ENCODE measurements around the gene ZBTB18. TPM values are rescaled to one million over a fixed set of nuclear protein-coding genes. Genes with fewer than 3 reads are reported as not detected.

Gene ZBTB18
- total RNA-seq, 1 donor from 2014 or later: 30.1 TPM

- no peak overlapping the region for H3K27ac ChIP-seq
- no peak overlapping the region for H2AFZ ChIP-seq (replicated peaks)
- Mint-ChIP-seq H3K36me3 (no peaks in the 10 kb centered on the region), H3K27ac (no peak overlapping the region), H3K4me1 (peaks cover 3% of the 10 kb centered on the region), H3K27me3 (ENCODE audit: insufficient read depth, low read depth) (peaks cover 3% of the 10 kb centered on the region), H3K9me3 (peaks cover 8% of the 10 kb centered on the region), H3K4me3 (no peak overlapping the region)
- H4K20me1 ChIP-seq (ENCODE audit: low read depth): no peaks in the 10 kb centered on the region
- no peaks in the 10 kb centered on the region for H3K27me3 ChIP-seq
- H3K4me2 ChIP-seq: no peak overlapping the region
- TF ChIP-seq, protein P1, sequence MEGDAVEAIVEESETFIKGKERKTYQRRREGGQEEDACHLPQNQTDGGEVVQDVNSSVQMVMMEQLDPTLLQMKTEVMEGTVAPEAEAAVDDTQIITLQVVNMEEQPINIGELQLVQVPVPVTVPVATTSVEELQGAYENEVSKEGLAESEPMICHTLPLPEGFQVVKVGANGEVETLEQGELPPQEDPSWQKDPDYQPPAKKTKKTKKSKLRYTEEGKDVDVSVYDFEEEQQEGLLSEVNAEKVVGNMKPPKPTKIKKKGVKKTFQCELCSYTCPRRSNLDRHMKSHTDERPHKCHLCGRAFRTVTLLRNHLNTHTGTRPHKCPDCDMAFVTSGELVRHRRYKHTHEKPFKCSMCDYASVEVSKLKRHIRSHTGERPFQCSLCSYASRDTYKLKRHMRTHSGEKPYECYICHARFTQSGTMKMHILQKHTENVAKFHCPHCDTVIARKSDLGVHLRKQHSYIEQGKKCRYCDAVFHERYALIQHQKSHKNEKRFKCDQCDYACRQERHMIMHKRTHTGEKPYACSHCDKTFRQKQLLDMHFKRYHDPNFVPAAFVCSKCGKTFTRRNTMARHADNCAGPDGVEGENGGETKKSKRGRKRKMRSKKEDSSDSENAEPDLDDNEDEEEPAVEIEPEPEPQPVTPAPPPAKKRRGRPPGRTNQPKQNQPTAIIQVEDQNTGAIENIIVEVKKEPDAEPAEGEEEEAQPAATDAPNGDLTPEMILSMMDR (IDR thresholded peaks at IDR 0.05): no peak
- TF ChIP-seq EZH2 (IDR thresholded peaks at IDR 0.05) (no peak), EZH2phosphoT487 (IDR thresholded peaks at IDR 0.05) (no peak)
- H3K4me3 ChIP-seq: no peak overlapping the region
- no peaks in the 10 kb centered on the region for H3K9me3 ChIP-seq (ENCODE audit: low read depth)
- H3K79me2 ChIP-seq (ENCODE audit: low read depth): no peaks in the 10 kb centered on the region
- no peaks in the 10 kb centered on the region for H3K4me1 ChIP-seq
- H3K36me3 ChIP-seq: no peaks in the 10 kb centered on the region
- H3K9ac ChIP-seq: no peak overlapping the region
- H3F3A ChIP-seq (ENCODE audit: low read depth): no peaks in the 10 kb centered on the region
- DNase-seq (ENCODE audit: low spot score): no peak
Measured at GRCh38 chr1:244028701-244029100, 22.4 kb upstream of the ZBTB18 start.

DNA sequence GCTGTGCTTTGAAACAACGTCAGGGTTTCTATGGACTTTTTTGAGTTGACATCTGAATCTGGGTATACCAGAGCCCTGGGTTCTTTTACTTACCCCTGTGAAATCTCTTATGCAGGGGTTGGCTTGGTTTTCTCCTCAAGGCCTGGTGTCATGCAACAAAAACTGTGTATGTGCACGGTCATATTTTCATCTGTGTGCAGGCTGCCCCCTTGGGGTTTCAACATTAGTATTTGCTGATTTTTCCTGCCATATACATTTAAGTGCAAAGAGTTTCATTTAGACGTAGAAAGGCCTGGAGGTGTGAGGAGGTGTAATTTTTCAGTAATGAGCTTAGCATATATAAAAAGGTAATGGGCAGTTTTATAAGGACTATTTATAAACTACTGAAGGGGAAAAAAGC, 22.0 kb upstream of the ZBTB18 start:
- H3K9ac ChIP-seq: no peak overlapping the region
- Mint-ChIP-seq H3K4me1 (peaks cover 3% of the 10 kb centered on the region), H3K4me3 (no peak overlapping the region)

GRCh38 chr1:244030481-244031040, 20.5 kb upstream of the ZBTB18 start:
- Histone ChIP-seq H3K9ac (no peak overlapping the region), H3K4me3 (no peak overlapping the region), H4K20me1 (ENCODE audit: low read depth) (no peaks in the 10 kb centered on the region), H3K27ac (no peak overlapping the region), H3K36me3 (no peaks in the 10 kb centered on the region), H2AFZ (replicated peaks) (no peak overlapping the region), H3K4me1 (no peaks in the 10 kb centered on the region), H3F3A (ENCODE audit: low read depth) (no peaks in the 10 kb centered on the region), H3K79me2 (ENCODE audit: low read depth) (no peaks in the 10 kb centered on the region), H3K4me2 (no peak overlapping the region), H3K27me3 (no peaks in the 10 kb centered on the region), H3K9me3 (ENCODE audit: low read depth) (no peaks in the 10 kb centered on the region)
- Mint-ChIP-seq H3K4me1 (peaks cover 3% of the 10 kb centered on the region), H3K9me3 (peaks cover 8% of the 10 kb centered on the region), H3K27ac (no peak overlapping the region), H3K27me3 (ENCODE audit: insufficient read depth, low read depth) (peaks cover 3% of the 10 kb centered on the region), H3K4me3 (no peak overlapping the region), H3K36me3 (no peaks in the 10 kb centered on the region)
- TF ChIP-seq EZH2 (IDR thresholded peaks at IDR 0.05) (no peak), EZH2phosphoT487 (IDR thresholded peaks at IDR 0.05) (no peak)
- TF ChIP-seq, protein P1 (IDR thresholded peaks at IDR 0.05): no peak
- no peak for DNase-seq (ENCODE audit: low spot score)

More for the DNA sequence above, 22.0 kb upstream of the ZBTB18 start:
- Histone ChIP-seq H3K36me3 (no peaks in the 10 kb centered on the region), H2AFZ (replicated peaks) (no peak overlapping the region), H4K20me1 (ENCODE audit: low read depth) (no peaks in the 10 kb centered on the region), H3K79me2 (ENCODE audit: low read depth) (no peaks in the 10 kb centered on the region), H3K4me1 (no peaks in the 10 kb centered on the region), H3K9me3 (ENCODE audit: low read depth) (no peaks in the 10 kb centered on the region), H3K4me3 (no peak overlapping the region), H3K4me2 (no peak overlapping the region), H3K27ac (no peak overlapping the region), H3F3A (ENCODE audit: low read depth) (no peaks in the 10 kb centered on the region), H3K27me3 (no peaks in the 10 kb centered on the region)
- TF ChIP-seq EZH2phosphoT487 (IDR thresholded peaks at IDR 0.05) (no peak), EZH2 (IDR thresholded peaks at IDR 0.05) (no peak)
- TF ChIP-seq, protein P1 (IDR thresholded peaks at IDR 0.05): no peak
- Mint-ChIP-seq H3K27ac (no peak overlapping the region), H3K9me3 (peaks cover 8% of the 10 kb centered on the region), H3K36me3 (no peaks in the 10 kb centered on the region), H3K27me3 (ENCODE audit: insufficient read depth, low read depth) (peaks cover 3% of the 10 kb centered on the region)
- no peak for DNase-seq (ENCODE audit: low spot score)

Measured in neural progenitor cell (in vitro differentiated cells).